HG02938 (cell line): ENCODE data around the gene MAP3K9.

Experiments
- ATAC-seq: cut with Tn5 transposase; IDR thresholded peaks from one replicate; pipeline ENCODE4 v1.9.1; 2021; ENCODE audit warnings: mild to moderate bottlenecking, moderate library complexity; ENCODE audit not compliant: unreplicated experiment

Gene MAP3K9

GRCh38 chr14:70701610-70702009 is 107.7 kb downstream of the MAP3K9 start:
- no peak for ATAC-seq

- ATAC-seq: no peak
Measured at GRCh38 chr14:70700955-70701585, 108.2 kb downstream of the MAP3K9 start.

GRCh38 chr14:70699646-70700045 is 109.7 kb downstream of the MAP3K9 start:
- no peak for ATAC-seq

GRCh38 chr14:70698288-70698687 is 111.0 kb downstream of the MAP3K9 start:
- ATAC-seq: no peak

GRCh38 chr14:70697701-70698100 is 111.6 kb downstream of the MAP3K9 start:
- no peak for ATAC-seq

- ATAC-seq: no peak
Measured at GRCh38 chr14:70696026-70696425, 113.3 kb downstream of the MAP3K9 start.

GRCh38 chr14:70692210-70692609 is 117.1 kb downstream of the MAP3K9 start:
- ATAC-seq: no peak

GRCh38 chr14:70685474-70686197 is 123.7 kb downstream of the MAP3K9 start:
- ATAC-seq: no peak

- no peak for ATAC-seq
Measured at GRCh38 chr14:70683983-70684382, 125.3 kb downstream of the MAP3K9 start.

- ATAC-seq: no peak
Measured at GRCh38 chr14:70680748-70681147, 128.6 kb downstream of the MAP3K9 start.

- no peak for ATAC-seq
Measured at GRCh38 chr14:70677341-70677740, 132.0 kb downstream of the MAP3K9 start.
